Neural progenitor cell (in vitro differentiated cells): ENCODE data around the gene CNTN5.

Source experiments
- EZH2 ChIP-seq: fragments of 200-600 bp; sonication (generic); IDR thresholded peaks from 2 replicates; pipeline ENCODE4 v1.6.1; 2017; ENCODE audit warnings: antibody characterized with exemption, mild to moderate bottlenecking, moderate library complexity
- TF ChIP-seq, protein P1 (sequence below): fragments of 200-600 bp; sonication (generic); IDR thresholded peaks from 2 replicates; pipeline ENCODE4 v1.5.1; 2017; ENCODE audit warnings: antibody characterized with exemption, mild to moderate bottlenecking

DNA sequence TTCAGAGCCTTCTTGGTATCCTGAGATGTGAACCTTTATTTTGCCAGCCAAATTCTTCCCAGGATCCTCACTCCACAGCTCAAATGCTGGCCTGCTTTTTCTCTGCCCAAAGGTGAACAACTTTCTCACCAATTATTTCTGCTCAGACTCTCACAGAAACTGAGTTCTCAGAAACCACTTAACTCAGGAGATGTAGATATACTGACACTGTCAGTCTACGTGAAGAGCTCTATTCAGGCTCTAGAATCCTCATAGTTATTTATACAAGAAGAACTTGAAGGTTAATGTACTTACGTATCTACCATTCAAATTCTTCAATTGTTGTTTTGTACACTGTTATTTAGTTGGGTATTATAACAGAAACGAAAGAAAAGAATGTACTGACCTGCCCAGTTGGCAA is 666.1 kb downstream of the CNTN5 start:
- TF ChIP-seq, protein P1, sequence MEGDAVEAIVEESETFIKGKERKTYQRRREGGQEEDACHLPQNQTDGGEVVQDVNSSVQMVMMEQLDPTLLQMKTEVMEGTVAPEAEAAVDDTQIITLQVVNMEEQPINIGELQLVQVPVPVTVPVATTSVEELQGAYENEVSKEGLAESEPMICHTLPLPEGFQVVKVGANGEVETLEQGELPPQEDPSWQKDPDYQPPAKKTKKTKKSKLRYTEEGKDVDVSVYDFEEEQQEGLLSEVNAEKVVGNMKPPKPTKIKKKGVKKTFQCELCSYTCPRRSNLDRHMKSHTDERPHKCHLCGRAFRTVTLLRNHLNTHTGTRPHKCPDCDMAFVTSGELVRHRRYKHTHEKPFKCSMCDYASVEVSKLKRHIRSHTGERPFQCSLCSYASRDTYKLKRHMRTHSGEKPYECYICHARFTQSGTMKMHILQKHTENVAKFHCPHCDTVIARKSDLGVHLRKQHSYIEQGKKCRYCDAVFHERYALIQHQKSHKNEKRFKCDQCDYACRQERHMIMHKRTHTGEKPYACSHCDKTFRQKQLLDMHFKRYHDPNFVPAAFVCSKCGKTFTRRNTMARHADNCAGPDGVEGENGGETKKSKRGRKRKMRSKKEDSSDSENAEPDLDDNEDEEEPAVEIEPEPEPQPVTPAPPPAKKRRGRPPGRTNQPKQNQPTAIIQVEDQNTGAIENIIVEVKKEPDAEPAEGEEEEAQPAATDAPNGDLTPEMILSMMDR, result no peak
- TF ChIP-seq EZH2, result no peak
